Activated T-helper 2 cell treated with anti-CD3 and anti-CD28 coated beads, Interferon-gamma antibody, Interleukin-2, Interleukin-4, amounts not matched to agents 10 μg/mL and 5 μg/mL and 100 μg/mL, durations not matched to agents 14 hours and 24 hours and 36 hours (primary cell): Measurements from ENCODE around the gene DYRK1A. TPM values are rescaled to one million over a fixed set of nuclear protein-coding genes. Genes with fewer than 3 reads are reported as not detected.
A peak's percentile ranks its signal among the peaks of the same experiment; 100 is the strongest.

Experiments used
- DNase-seq: peaks from one replicate; pipeline ENCODE4 v3.0.0; 2021; ENCODE audit warnings: low spot score
- H3K27ac Mint-ChIP-seq: one replicate; pipeline ENCODE4 v1.8.0; 2021; ENCODE audit warnings: mixed read lengths
- H3K27me3 Mint-ChIP-seq: one replicate; pipeline ENCODE4 v1.8.0; 2021; ENCODE audit warnings: low read depth, mixed read lengths
- H3K36me3 Mint-ChIP-seq: one replicate; pipeline ENCODE4 v1.8.0; 2021; ENCODE audit warnings: low read depth, mixed read lengths
- H3K4me1 Mint-ChIP-seq: one replicate; pipeline ENCODE4 v1.8.0; 2021; ENCODE audit warnings: low read depth, mixed read lengths
- H3K4me3 Mint-ChIP-seq: one replicate; pipeline ENCODE4 v1.8.0; 2021; ENCODE audit warnings: low read depth, mild to moderate bottlenecking, moderate library complexity, mixed read lengths
- H3K9me3 Mint-ChIP-seq: one replicate; pipeline ENCODE4 v1.8.0; 2021; ENCODE audit warnings: mixed read lengths
- intact Hi-C: fragments of 100-400 bp; cut with micrococcal nuclease; formaldehyde crosslinking; loops from one replicate; pipeline ENCODE4 v1.15.1; 2023
- total RNA-seq: library from RNA; stranded (reverse); gene quantifications from 2 replicates; pipeline ENCODE4 v1.2.3, GENCODE V29; 2022

DYRK1A gene
- total RNA-seq, 1 donor from 2014 or later: 61.8 TPM

DNA sequence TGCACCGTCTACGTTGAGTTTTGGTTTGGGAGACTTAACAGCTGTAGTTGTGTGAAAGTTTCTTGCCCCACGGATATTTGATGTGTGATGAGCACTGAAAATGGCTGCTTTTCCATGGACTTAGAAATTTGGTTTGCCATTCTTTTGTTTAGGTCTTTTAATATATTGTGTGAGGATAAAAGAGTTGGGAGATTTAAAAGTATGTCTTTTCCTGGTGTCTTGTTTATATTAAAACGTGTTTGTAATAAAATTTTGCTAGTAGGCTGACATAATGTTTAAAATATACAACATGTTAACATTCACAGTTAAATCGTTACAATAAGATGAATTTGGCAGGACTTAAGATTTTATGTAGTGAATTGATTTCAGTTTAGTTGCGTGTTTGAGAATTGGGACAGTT lies 106.9 kb downstream of the DYRK1A start:
- Mint-ChIP-seq H3K27me3 (no peaks in the 10 kb centered on the region), H3K27ac (no peak overlapping the region), H3K4me3 (no peak overlapping the region), H3K36me3 (peaks cover 32% of the 10 kb centered on the region), H3K4me1 (peaks cover 42% of the 10 kb centered on the region), H3K9me3 (no peaks in the 10 kb centered on the region)
- no peak for DNase-seq
- intact Hi-C loops: no loop called here

DNA sequence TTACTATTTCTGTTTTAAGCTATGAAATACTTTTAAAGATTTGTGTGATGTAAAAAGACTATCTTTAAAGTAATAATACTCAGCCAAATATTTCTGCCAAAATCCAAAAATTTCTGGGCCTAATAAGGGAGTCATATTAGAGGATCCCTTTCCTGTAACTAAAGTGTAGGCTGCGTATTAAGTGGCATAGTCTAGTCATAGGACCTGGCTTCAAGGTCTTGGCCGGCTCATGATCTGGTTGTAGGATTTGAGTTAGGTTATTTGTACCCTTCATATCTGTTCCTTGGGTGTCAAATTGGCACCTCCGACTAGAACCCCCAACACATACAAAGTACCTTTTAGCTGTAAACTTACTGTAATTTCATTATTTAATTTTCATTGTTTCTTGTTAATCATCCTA lies 107.8 kb downstream of the DYRK1A start:
- DNase-seq: no peak
- peaks cover 25% of the 10 kb centered on the region for H3K36me3 Mint-ChIP-seq
- intact Hi-C loops: no loop called here
- H3K9me3 Mint-ChIP-seq: no peaks in the 10 kb centered on the region
- H3K4me3 Mint-ChIP-seq: no peak overlapping the region
- no peaks in the 10 kb centered on the region for H3K27me3 Mint-ChIP-seq
- H3K4me1 Mint-ChIP-seq: peaks cover 40% of the 10 kb centered on the region
- H3K27ac Mint-ChIP-seq: peak overlapping the region; percentile 75

DNA sequence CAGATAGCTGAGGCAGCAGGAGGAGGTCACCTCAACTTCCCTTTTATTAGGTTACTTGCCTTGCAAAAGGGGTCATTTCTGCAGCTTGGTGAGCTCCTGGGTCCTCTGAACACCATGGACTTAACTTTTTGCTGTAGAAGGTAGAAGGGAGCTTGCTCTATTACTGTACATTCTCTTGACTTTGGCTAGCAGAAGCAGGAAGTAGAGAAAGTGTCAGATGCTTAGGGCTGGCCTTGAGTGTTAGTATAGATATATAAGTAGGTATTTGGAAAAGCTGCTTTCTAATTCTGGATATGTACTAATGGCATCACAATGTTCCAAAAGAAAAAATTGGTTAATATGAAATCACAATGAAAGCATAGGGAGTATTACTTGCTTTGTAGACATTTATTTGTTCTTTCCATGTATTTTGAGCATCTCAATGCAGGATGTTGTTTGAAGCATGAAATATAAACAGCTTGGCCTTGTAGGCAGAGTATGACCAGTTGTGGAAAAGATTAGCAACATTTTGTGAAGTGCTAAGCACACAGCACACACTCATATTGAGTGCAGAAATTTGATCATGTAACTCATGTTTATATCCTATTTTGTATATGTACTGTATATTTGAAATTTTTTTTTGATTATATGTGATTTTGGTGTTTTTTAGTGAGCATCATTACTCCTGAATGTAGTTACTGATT lies 108.8 kb downstream of the DYRK1A start:
- DNase-seq: no peak
- Mint-ChIP-seq H3K27me3 (no peaks in the 10 kb centered on the region), H3K27ac (peak overlapping the region; percentile 75), H3K4me3 (no peak overlapping the region), H3K36me3 (peaks cover 24% of the 10 kb centered on the region), H3K4me1 (peaks cover 40% of the 10 kb centered on the region), H3K9me3 (no peaks in the 10 kb centered on the region)
- intact Hi-C loops: no loop called here

DNA sequence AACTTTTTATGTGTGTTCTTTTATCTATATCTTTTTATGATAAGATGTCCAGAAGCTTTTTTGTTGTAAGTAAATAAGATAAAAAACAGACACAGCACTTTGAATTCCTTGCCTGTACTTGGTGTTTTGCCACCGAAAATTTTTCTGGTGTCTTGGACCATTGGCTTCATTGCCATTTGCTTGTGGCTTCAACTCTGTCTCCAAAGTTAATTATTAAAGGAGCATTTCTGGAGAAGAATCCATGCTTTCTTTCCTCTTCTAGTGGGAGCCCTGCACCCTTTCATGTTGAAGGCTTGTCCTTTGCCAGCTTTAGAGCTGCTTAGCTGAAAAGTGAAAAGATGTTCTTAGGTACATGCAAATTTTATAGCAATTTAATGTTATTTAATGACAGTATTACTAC lies 112.2 kb downstream of the DYRK1A start:
- Mint-ChIP-seq H3K27ac (no peak overlapping the region), H3K9me3 (no peaks in the 10 kb centered on the region), H3K4me1 (peaks cover 26% of the 10 kb centered on the region), H3K36me3 (peaks cover 30% of the 10 kb centered on the region), H3K27me3 (no peaks in the 10 kb centered on the region), H3K4me3 (no peak overlapping the region)
- DNase-seq: no peak
- intact Hi-C loops: no loop called here

DNA sequence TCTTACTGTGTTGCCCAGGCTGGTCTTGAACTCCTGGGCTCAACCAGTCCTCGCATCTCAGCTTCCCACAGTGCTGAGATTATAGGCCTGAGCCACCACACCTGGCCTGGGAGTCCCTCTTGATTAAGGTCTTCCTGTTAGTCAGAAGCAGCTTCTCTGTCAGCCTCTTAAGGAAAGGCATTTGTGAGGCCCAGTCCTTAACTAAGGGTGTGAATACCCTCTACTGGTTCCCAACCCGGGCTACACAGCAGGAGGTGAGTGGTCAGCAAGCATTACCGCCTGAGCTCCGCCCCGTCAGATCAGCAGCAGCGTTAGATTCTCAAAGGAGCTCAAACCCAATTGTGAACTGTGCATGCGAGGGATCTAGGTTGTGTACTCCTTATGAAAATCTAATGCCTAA lies 117.2 kb downstream of the DYRK1A start:
- no peaks in the 10 kb centered on the region for H3K4me1 Mint-ChIP-seq
- H3K9me3 Mint-ChIP-seq: no peaks in the 10 kb centered on the region
- no peak for DNase-seq
- H3K27ac Mint-ChIP-seq: no peak overlapping the region
- H3K4me3 Mint-ChIP-seq: no peak overlapping the region
- intact Hi-C loops: no loop called here
- no peaks in the 10 kb centered on the region for H3K27me3 Mint-ChIP-seq
- H3K36me3 Mint-ChIP-seq: peaks cover 34% of the 10 kb centered on the region

DNA sequence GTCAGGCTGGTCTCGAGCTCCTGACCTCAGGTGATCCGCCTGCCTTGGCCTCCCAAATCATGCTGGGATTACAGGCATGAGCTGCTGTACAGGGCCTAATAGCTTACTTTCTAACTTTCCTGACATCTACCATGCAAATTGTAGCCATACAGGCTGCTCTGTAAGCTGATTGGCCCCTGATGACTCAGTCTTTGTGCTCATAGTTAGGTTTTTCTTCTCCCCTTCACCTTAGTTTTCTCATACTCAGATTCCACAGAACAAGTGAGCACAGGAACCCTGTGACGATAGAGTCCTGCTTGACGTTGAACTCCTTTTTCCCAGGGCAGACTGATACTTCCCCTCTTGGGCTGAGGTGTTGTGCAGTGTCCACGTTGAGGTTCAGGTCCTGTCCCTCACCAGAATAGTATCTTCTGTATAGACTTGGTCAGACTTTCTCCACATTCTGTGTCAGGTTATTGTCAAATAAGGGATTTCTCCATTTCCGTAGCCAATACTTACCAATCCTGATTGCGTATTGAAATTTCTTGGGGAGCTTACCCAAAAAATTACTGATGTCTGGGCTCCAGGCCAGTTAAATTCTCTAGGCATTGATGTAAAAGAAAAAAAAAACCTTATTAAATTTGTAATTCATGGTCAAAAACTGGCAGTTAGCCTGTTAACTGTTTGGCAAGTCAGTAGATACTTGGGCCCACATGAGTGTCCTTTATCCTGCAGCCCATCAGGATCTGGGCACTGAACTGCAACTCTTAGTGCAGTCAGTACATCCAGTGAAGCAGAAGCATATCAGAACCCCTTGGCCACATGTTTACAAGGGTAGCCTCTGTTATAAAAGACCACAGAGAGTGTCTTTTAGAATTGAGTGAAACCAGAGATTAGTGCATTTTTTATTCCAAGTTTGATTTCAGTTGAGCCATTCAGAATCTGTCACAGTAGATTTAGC lies 118.2 kb downstream of the DYRK1A start:
- peaks cover 2% of the 10 kb centered on the region for H3K4me1 Mint-ChIP-seq
- DNase-seq: no peak
- no peak overlapping the region for H3K27ac Mint-ChIP-seq
- no peak overlapping the region for H3K4me3 Mint-ChIP-seq
- peaks cover 37% of the 10 kb centered on the region for H3K36me3 Mint-ChIP-seq
- intact Hi-C loops: no loop called here
- H3K27me3 Mint-ChIP-seq: no peaks in the 10 kb centered on the region
- no peaks in the 10 kb centered on the region for H3K9me3 Mint-ChIP-seq

DNA sequence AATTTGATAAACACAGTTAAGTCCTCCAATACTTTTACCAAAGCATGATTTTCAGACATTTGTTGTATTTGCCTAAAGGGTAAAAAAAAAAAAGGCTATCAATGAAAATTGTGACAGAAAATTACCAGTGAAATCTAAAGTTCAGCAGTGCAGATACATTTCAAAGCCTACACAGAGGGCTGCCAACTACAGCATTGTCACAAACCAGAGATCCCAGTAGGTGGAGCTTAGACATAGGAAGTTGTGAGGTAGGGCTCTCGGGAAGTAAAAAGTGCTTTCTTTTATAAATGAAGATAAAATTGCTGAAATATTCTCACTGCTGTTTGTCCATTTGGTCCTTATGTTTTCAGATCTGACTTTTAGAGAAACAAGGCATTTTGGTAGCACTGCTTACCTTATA lies 123.0 kb downstream of the DYRK1A start:
- Mint-ChIP-seq H3K36me3 (peaks cover 48% of the 10 kb centered on the region), H3K27me3 (no peaks in the 10 kb centered on the region), H3K9me3 (no peaks in the 10 kb centered on the region), H3K4me1 (peaks cover 5% of the 10 kb centered on the region), H3K4me3 (no peak overlapping the region), H3K27ac (no peak overlapping the region)
- intact Hi-C loops: no loop called here
- no peak for DNase-seq

DNA sequence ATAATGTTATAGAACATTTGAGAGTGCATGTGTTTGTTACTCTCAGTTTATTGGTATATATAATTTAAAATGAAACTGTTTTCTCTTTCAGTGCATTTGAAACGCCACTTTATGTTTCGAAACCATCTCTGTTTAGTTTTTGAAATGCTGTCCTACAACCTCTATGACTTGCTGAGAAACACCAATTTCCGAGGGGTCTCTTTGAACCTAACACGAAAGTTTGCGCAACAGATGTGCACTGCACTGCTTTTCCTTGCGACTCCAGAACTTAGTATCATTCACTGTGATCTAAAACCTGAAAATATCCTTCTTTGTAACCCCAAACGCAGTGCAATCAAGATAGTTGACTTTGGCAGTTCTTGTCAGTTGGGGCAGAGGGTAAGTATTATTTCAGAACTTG lies 123.5 kb downstream of the DYRK1A start:
- Mint-ChIP-seq H3K4me1 (peaks cover 5% of the 10 kb centered on the region), H3K27me3 (no peaks in the 10 kb centered on the region), H3K9me3 (no peaks in the 10 kb centered on the region), H3K4me3 (no peak overlapping the region), H3K27ac (no peak overlapping the region), H3K36me3 (peaks cover 48% of the 10 kb centered on the region)
- intact Hi-C loops: no loop called here
- DNase-seq: no peak

DNA sequence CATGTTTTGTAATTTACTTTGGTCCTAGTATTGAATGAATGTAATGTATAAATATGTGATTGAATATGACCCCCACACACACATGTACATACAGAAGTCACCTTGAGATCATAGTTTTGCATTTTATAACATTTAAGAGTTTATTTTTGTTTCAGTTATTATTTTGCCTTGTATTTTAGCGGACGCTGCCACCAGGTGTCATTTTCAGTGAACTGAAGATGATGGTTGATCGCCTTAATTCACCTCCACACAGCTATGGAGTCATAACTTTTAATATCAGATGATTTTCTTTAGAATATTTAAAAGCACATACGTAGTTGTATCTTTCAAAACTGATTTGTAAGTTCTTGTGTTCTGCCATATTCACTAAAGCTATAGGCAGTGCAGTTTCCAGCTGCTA lies 130.4 kb downstream of the DYRK1A start:
- Mint-ChIP-seq H3K36me3 (peaks cover 62% of the 10 kb centered on the region), H3K27me3 (no peaks in the 10 kb centered on the region), H3K4me3 (no peak overlapping the region), H3K4me1 (peaks cover 15% of the 10 kb centered on the region), H3K9me3 (peaks cover 7% of the 10 kb centered on the region), H3K27ac (no peak overlapping the region)
- intact Hi-C loops: no loop called here
- DNase-seq: no peak

DNA sequence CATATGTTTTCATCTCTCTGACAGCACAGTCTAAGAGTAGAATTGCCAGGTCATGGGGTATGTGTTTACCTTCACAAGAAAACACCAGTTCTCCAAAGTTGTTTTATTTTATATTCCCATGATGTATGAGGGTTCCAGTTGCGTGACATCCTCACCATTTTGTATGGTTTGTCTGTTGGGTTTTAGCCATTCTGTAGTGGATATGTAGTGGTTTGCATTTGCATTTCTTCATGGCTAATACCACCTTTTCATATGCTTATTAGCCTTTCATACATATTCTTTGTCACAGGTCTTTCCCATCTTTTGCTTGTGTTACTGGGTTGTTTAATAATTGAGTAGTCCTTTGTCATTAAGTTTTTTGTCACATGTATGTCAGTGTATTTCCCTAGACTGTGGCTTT lies 132.1 kb downstream of the DYRK1A start:
- intact Hi-C loops: no loop called here
- H3K27ac Mint-ChIP-seq: no peak overlapping the region

DNA sequence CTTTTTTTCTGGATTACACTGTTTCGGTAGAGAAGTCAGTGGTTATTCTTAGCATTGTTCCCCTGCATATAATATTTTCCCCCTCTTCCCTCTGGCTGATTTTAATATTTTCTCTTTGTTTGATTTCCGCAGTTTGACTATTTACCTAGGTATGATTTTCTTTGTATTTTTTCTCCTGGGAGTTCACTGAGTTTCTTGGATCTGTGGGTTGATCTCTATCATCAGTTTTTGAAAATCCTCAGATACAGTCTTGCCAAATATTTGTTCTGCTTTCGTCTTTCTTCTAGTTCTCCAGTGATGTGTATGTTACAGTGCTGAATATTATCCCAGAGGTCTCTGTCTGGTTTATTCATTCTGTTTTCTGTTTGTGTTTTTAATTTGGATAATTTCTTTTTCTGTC lies 136.4 kb downstream of the DYRK1A start:
- Mint-ChIP-seq H3K36me3 (peaks cover 68% of the 10 kb centered on the region), H3K4me1 (peaks cover 23% of the 10 kb centered on the region), H3K9me3 (peaks cover 15% of the 10 kb centered on the region), H3K27ac (peak overlapping the region; percentile 25), H3K27me3 (no peaks in the 10 kb centered on the region), H3K4me3 (no peak overlapping the region)
- no peak for DNase-seq
- intact Hi-C loops: loop anchor here (5.0 kb wide), 1 partner anchor 59 kb away; no protein-coding TSS in a partner anchor

More for the DNA sequence above, 132.1 kb downstream of the DYRK1A start:
- Mint-ChIP-seq H3K9me3 (peaks cover 15% of the 10 kb centered on the region), H3K36me3 (peaks cover 67% of the 10 kb centered on the region), H3K4me1 (peaks cover 19% of the 10 kb centered on the region), H3K4me3 (no peak overlapping the region), H3K27me3 (no peaks in the 10 kb centered on the region)
- no peak for DNase-seq

DNA sequence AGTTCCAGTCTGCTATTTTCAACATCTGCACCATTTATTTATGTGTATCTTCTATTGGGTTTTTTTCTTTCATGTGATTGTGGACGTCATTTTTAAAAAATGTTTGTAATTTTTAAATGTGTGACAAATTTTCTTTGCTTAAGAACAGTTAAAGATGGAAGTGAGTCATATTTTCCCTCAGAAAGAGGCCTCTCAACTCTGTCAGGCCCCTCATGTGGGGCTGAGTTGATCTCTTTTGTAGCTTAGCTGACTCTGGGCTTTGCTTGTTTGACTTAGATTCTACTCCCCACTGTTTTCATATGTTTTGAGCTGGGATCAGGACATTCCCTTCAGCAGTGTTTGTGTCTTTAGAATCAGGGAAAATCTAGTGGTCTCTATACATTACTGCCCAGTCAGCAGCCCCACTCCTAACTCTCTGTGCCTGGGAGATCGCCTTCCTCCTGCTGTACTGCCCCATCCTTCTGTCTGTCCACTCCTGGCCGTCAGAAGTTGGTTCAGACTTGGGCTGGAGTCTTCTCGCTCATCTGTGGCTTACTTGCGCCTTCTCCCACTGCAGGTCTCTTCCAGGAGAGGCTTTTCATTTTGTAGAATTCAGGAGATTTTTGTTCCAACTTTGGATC lies 137.4 kb downstream of the DYRK1A start:
- no peak for DNase-seq
- Mint-ChIP-seq H3K27me3 (no peaks in the 10 kb centered on the region), H3K4me1 (peaks cover 18% of the 10 kb centered on the region), H3K9me3 (peaks cover 15% of the 10 kb centered on the region), H3K27ac (peak overlapping the region; percentile 92), H3K36me3 (peaks cover 60% of the 10 kb centered on the region), H3K4me3 (no peak overlapping the region)
- intact Hi-C loops: loop anchor here (5.0 kb wide), 1 partner anchor 58 kb away; no protein-coding TSS in a partner anchor

DNA sequence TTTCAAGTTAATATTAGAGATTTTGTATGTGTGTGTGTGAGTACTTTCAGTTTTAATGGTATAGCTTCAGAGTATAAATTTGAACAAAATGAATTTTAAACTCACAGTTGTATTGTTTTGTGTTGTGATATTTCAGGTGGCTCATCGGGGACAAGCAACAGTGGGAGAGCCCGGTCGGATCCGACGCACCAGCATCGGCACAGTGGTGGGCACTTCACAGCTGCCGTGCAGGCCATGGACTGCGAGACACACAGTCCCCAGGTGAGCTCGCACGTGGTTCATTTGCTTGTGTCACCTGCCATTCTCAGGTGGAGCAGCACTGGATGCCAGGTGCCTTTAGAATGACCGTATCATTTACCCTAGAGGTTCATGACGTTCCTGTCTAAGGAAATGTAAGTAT lies 139.4 kb downstream of the DYRK1A start:
- Mint-ChIP-seq H3K36me3 (peaks cover 46% of the 10 kb centered on the region), H3K4me1 (peaks cover 17% of the 10 kb centered on the region), H3K4me3 (no peak overlapping the region), H3K27me3 (no peaks in the 10 kb centered on the region), H3K9me3 (peaks cover 15% of the 10 kb centered on the region), H3K27ac (no peak overlapping the region)
- DNase-seq: no peak
- intact Hi-C loops: no loop called here
